Measurements from ENCODE around the gene NKRF. TPM values are rescaled to one million over a fixed set of nuclear protein-coding genes. Genes with fewer than 3 reads are reported as not detected.

NKRF gene
- total RNA-seq, 1 donor from 2014 or later, result 9.8 TPM

GRCh38 chrX:119618439-119618838 is 12.2 kb upstream of the NKRF start:
- ATAC-seq, result peak; percentile 68
- DNase-seq (ENCODE audit: low spot score), result no peak

GRCh38 chrX:119617517-119618164 is 11.4 kb upstream of the NKRF start:
- ATAC-seq, result no peak
- DNase-seq (ENCODE audit: low spot score), result no peak
- intact Hi-C loops (cut with DNase I), result no loop called here

More at GRCh38 chrX:119618439-119618838, 12.2 kb upstream of the NKRF start:
- intact Hi-C loops (cut with DNase I), result no loop called here

GRCh38 chrX:119614776-119615175 is 8.6 kb upstream of the NKRF start:
- DNase-seq (ENCODE audit: low spot score), result no peak
- intact Hi-C loops (cut with DNase I), result no loop called here

GRCh38 chrX:119607018-119607389 is 780 bp upstream of the NKRF start:
- no peak for DNase-seq (ENCODE audit: low spot score)
- ATAC-seq, result peak; percentile 2
- intact Hi-C loops (cut with DNase I), result no loop called here

More at GRCh38 chrX:119614776-119615175, 8.6 kb upstream of the NKRF start:
- no peak for ATAC-seq

- DNase-seq (ENCODE audit: low spot score), result peak; percentile 71
- intact Hi-C loops (cut with DNase I), result no loop called here
- peak; percentile 61 for ATAC-seq
Observed at GRCh38 chrX:119605464-119606279, 552 bp downstream of the NKRF start.

- DNase-seq (ENCODE audit: low spot score) (no peak), ATAC-seq (no peak)
- intact Hi-C loops (cut with DNase I), result no loop called here
Observed at GRCh38 chrX:119604766-119605463, 1.3 kb downstream of the NKRF start.

GRCh38 chrX:119602701-119603255 is 3.4 kb downstream of the NKRF start:
- intact Hi-C loops (cut with DNase I), result no loop called here
- DNase-seq (ENCODE audit: low spot score), result no peak
- ATAC-seq, result no peak

GRCh38 chrX:119589810-119590209 is 16.4 kb downstream of the NKRF start:
- intact Hi-C loops (cut with DNase I), result no loop called here
- ATAC-seq (no peak), DNase-seq (ENCODE audit: low spot score) (no peak)

GRCh38 chrX:119583431-119584059 is 22.7 kb downstream of the NKRF start:
- DNase-seq (ENCODE audit: low spot score), result no peak
- ATAC-seq, result no peak
- intact Hi-C loops (cut with DNase I), result no loop called here

- intact Hi-C loops (cut with DNase I), result no loop called here
- no peak for ATAC-seq
- DNase-seq (ENCODE audit: low spot score), result no peak
Observed at GRCh38 chrX:119579414-119579813, 26.8 kb downstream of the NKRF start.

- intact Hi-C loops (cut with DNase I), result no loop called here
Observed at GRCh38 chrX:119574394-119575266, 31.6 kb downstream of the NKRF start, which contains the start of gene UBE2A. TSS of gene UBE2A (plus strand) at chrX:119574563. CDS start at chrX:119574712, 149 bp downstream.

GRCh38 chrX:119573840-119574393 is 32.3 kb downstream of the NKRF start:
- ATAC-seq (peak; percentile 60), DNase-seq (ENCODE audit: low spot score) (peak; percentile 61)
- intact Hi-C loops (cut with DNase I), result no loop called here

More at GRCh38 chrX:119574394-119575266, 31.6 kb downstream of the NKRF start, which contains the start of gene UBE2A:
- DNase-seq (ENCODE audit: low spot score), result peak; percentile 92
- peak; percentile 98 for ATAC-seq

- DNase-seq (ENCODE audit: low spot score) (no peak), ATAC-seq (no peak)
- intact Hi-C loops (cut with DNase I), result no loop called here
Observed at GRCh38 chrX:119573222-119573621, 33.0 kb downstream of the NKRF start.

- DNase-seq (ENCODE audit: low spot score) (no peak), ATAC-seq (no peak)
- intact Hi-C loops (cut with DNase I), result no loop called here
Observed at GRCh38 chrX:119570351-119570835, 35.8 kb downstream of the NKRF start.

GRCh38 chrX:119565107-119565663 is 41.0 kb downstream of the NKRF start, which contains the start of gene STEEP1:
TSS of gene STEEP1 (minus strand) at chrX:119565409. CDS start at chrX:119565355, 54 bp downstream.
- ATAC-seq (peak; percentile 97), DNase-seq (ENCODE audit: low spot score) (peak; percentile 91)
- intact Hi-C loops (cut with DNase I), result no loop called here

- no peak for ATAC-seq
- no peak for DNase-seq (ENCODE audit: low spot score)
- intact Hi-C loops (cut with DNase I), result no loop called here
Observed at GRCh38 chrX:119552508-119552907, 53.7 kb downstream of the NKRF start.

All from sciatic nerve (tissue), 2 donors.